B cell (primary cell): ENCODE results near the gene TMED7. TPM values are rescaled to one million over a fixed set of nuclear protein-coding genes. Genes with fewer than 3 reads are reported as not detected.

ENCODE experiments used
- ATAC-seq: fragments of 200-7000 bp; cut with Tn5 transposase; one replicate; pipeline ENCODE4 v1.10.0; 2021; ENCODE audit warnings: low read depth, mild to moderate bottlenecking, moderate number of reproducible peaks, moderate library complexity
- CTCF ChIA-PET: fragments of 350-600 bp; sonication (Branson Sonifier 250); formaldehyde crosslinking; loops from one replicate; lab custom pipeline; 2021; ENCODE audit warnings: antibody characterized with exemption, inconsistent platforms; lab: Charles Lee
- POLR2A ChIA-PET: fragments of 350-600 bp; sonication (Branson Sonifier 250); formaldehyde crosslinking; loops from one replicate; lab custom pipeline; 2021; ENCODE audit warnings: antibody characterized with exemption; lab: Charles Lee
- DNase-seq: peaks from one replicate; pipeline ENCODE4 v3.0.0; 2013
- H2AFZ ChIP-seq: 2 replicates; pipeline ENCODE4 v1.6.1; 2012; ENCODE audit warnings: mild to moderate bottlenecking, low read depth, low read length; ENCODE audit not compliant: insufficient read depth, poor library complexity, severe bottlenecking
- H3K27ac ChIP-seq, 2 donors: 1 replicate in 1 of 2; 2 replicates in 1 of 2; pipeline ENCODE4 v1.5.1; 2012 to 2013; ENCODE audit warnings: low read length in 2 of 2, mild to moderate bottlenecking in 2 of 2, moderate library complexity in 1 of 2
- H3K27me3 ChIP-seq, 4 experiments: fragments of 200-600 bp in 1 of 4; sonication (generic) in 1 of 4; replicated peaks in 1 of 4; 1 replicate in 2 of 4; 2 replicates in 2 of 4; pipeline versions ENCODE4 v1.6.1 to v1.7.0; 2013 to 2016; ENCODE audit warnings: low read length in 3 of 4, mild to moderate bottlenecking in 2 of 4, mixed read lengths in 1 of 4, moderate library complexity in 1 of 4; ENCODE audit not compliant: insufficient read depth in 4 of 4, control insufficient read depth in 3 of 4; ENCODE audit errors: control extremely low read depth in 1 of 4
- H3K36me3 ChIP-seq, 2 experiments: replicated peaks in 1 of 2; 1 replicate in 1 of 2; 2 replicates in 1 of 2; pipeline versions ENCODE4 v1.6.1 to v1.7.1; 2013; ENCODE audit warnings: low read length in 1 of 2; ENCODE audit not compliant: insufficient read depth in 2 of 2, control insufficient read depth in 1 of 2; ENCODE audit errors: control extremely low read depth in 1 of 2, extremely low read depth in 1 of 2
- H3K4me1 ChIP-seq, 2 donors: fragments of 200-600 bp in 1 of 2; sonication (generic) in 1 of 2; 1 replicate in 1 of 2; 2 replicates in 1 of 2; pipeline versions ENCODE4 v1.5.1 to v1.6.1; 2013 to 2017; ENCODE audit warnings: low read length in 2 of 2; ENCODE audit not compliant: control insufficient read depth in 2 of 2, insufficient read depth in 2 of 2
- H3K4me2 ChIP-seq: replicated peaks from 2 replicates; pipeline ENCODE3; 2012; ENCODE audit warnings: mild to moderate bottlenecking, low read depth, low read length; ENCODE audit not compliant: poor library complexity, severe bottlenecking
- H3K4me3 ChIP-seq, 5 experiments: fragments of 200-600 bp in 1 of 5; sonication (generic) in 1 of 5; 1 replicate in 3 of 5; 2 replicates in 2 of 5; pipeline versions ENCODE4 v1.5.1 to v1.7.0; 2011 to 2016; ENCODE audit warnings: low read length in 4 of 5, mild to moderate bottlenecking in 4 of 5, low read depth in 2 of 5, control low read depth in 1 of 5, moderate library complexity in 1 of 5; ENCODE audit not compliant: insufficient read depth in 1 of 5; ENCODE audit errors: control extremely low read depth in 1 of 5, extremely low read depth in 1 of 5
- H3K79me2 ChIP-seq: fragments of 200-600 bp; sonication (generic); one replicate; pipeline ENCODE4 v1.6.0; 2016; ENCODE audit warnings: low read length; ENCODE audit not compliant: control insufficient read depth, insufficient read depth
- H3K9ac ChIP-seq: fragments of 200-600 bp; sonication (generic); 2 replicates; pipeline ENCODE4 v1.6.1; 2017; ENCODE audit warnings: mild to moderate bottlenecking, low read length, moderate library complexity
- H3K9me3 ChIP-seq, 3 donors: one replicate each; pipeline versions ENCODE4 v1.6.1 to v1.7.1; 2013; ENCODE audit warnings: low read length in 2 of 3; ENCODE audit not compliant: control insufficient read depth in 2 of 3, insufficient read depth in 1 of 3; ENCODE audit errors: control extremely low read depth in 1 of 3
- H4K20me1 ChIP-seq: 2 replicates; pipeline ENCODE4 v1.6.0; 2012; ENCODE audit warnings: mild to moderate bottlenecking, low read length; ENCODE audit not compliant: insufficient read depth, control insufficient read depth, poor library complexity, severe bottlenecking
- H3K27ac Mint-ChIP-seq: one replicate; pipeline ENCODE4 v1.8.0; 2021; ENCODE audit warnings: mixed read lengths
- H3K27me3 Mint-ChIP-seq: one replicate; pipeline ENCODE4 v1.8.0; 2021; ENCODE audit warnings: mixed read lengths
- H3K4me1 Mint-ChIP-seq: one replicate; pipeline ENCODE4 v1.8.0; 2021; ENCODE audit warnings: mixed read lengths
- H3K4me3 Mint-ChIP-seq: one replicate; pipeline ENCODE4 v1.8.0; 2021; ENCODE audit warnings: mixed read lengths
- H3K9me3 Mint-ChIP-seq: one replicate; pipeline ENCODE4 v1.8.0; 2022; ENCODE audit warnings: mixed read lengths; ENCODE audit not compliant: insufficient read depth
- EZH2 ChIP-seq: IDR thresholded peaks from 2 replicates; pipeline ENCODE4 v1.6.1; 2012; ENCODE audit warnings: borderline replicate concordance, low read depth, mild to moderate bottlenecking, moderate library complexity, low read length; ENCODE audit not compliant: insufficient read depth, poor library complexity, severe bottlenecking
- WGBS: methylation state at CpG from one replicate; pipeline ENCODE4 v1.1.5; 2013; ENCODE audit warnings: missing lambda C conversion rate; ENCODE audit not compliant: insufficient coverage; 5-methylcytosine and 5-hydroxymethylcytosine counted together
- intact Hi-C: fragments of 100-400 bp; cut with micrococcal nuclease; formaldehyde crosslinking; loops from one replicate; pipeline ENCODE4 v1.10.0; 2022
- polyA plus RNA-seq: library from polyadenylated mRNA; depleted of rRNA; stranded (reverse); fragments of >200 nt; gene quantifications from 2 replicates; pipeline ENCODE4 v1.2.3, GENCODE V29; 2012
- total RNA-seq, 2 donors: library from RNA; stranded (reverse); fragments of 120-200 nt in 1 of 2; gene quantifications; 1 replicate in 1 of 2; 2 replicates in 1 of 2; pipeline versions ENCODE4 v1.2.3 to v1.2.4, GENCODE V29; 2013 to 2022
- TF ChIP-seq, protein P1 (sequence below): fragments of 200-600 bp; IDR thresholded peaks from one replicate; pipeline ENCODE4 v1.8.0; 2022; ENCODE audit warnings: antibody characterized with exemption, mild to moderate bottlenecking

The TMED7 gene
- total and polyA plus RNA-seq, 2 donors (not counting 1 experiment from before 2014, with no cell fraction given), result 17.3 to 40.4 TPM

DNA sequence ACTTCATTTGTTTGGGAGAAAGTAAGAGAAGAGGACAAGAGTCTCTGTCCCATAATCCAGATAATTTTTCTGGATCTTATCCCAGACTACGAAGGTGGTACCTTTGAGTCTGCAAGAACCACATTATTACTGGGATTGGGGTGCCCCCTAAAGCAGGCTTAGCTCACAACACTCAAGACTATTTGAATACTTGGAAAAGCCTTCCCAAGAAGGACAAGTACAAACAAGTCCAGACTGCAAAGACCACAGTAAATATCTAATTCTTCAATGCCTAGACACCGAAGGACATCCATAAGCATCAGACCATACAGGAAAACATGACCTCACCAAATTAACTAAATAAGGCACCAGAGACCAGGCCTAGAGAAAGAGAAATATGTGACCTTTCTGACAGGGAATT, 40.2 kb upstream of the TMED7 start:
- TF ChIP-seq EZH2, result no peak
- TF ChIP-seq, protein P1, sequence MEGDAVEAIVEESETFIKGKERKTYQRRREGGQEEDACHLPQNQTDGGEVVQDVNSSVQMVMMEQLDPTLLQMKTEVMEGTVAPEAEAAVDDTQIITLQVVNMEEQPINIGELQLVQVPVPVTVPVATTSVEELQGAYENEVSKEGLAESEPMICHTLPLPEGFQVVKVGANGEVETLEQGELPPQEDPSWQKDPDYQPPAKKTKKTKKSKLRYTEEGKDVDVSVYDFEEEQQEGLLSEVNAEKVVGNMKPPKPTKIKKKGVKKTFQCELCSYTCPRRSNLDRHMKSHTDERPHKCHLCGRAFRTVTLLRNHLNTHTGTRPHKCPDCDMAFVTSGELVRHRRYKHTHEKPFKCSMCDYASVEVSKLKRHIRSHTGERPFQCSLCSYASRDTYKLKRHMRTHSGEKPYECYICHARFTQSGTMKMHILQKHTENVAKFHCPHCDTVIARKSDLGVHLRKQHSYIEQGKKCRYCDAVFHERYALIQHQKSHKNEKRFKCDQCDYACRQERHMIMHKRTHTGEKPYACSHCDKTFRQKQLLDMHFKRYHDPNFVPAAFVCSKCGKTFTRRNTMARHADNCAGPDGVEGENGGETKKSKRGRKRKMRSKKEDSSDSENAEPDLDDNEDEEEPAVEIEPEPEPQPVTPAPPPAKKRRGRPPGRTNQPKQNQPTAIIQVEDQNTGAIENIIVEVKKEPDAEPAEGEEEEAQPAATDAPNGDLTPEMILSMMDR, result no peak
- intact Hi-C loops, result no loop called here
- H3K27ac ChIP-seq, result no peak overlapping the region
- no peak overlapping the region for H3K4me2 ChIP-seq
- peaks cover 0 to 10% (median 3%) of the 10 kb centered on the region in 4 experiments for H3K27me3 ChIP-seq
- no peaks in the 10 kb centered on the region for H3K36me3 ChIP-seq
- H2AFZ ChIP-seq, result no peak overlapping the region
- no peak for ATAC-seq
- no peak overlapping the region for H3K4me3 Mint-ChIP-seq
- H3K9me3 ChIP-seq, result peaks cover 0 to 12% (median 2%) of the 10 kb centered on the region in 3 donors
- H3K27ac Mint-ChIP-seq, result no peak overlapping the region
- H3K4me1 ChIP-seq, result no peaks in the 10 kb centered on the region
- ChIA-PET POLR2A (no interaction called here), CTCF (no interaction called here)
- no peak overlapping the region for H3K9ac ChIP-seq
- H3K27me3 Mint-ChIP-seq, result peaks cover 34% of the 10 kb centered on the region
- WGBS, result 75% methylated on average over 2 of the region's 2 CpGs
- no peaks in the 10 kb centered on the region for H3K4me1 Mint-ChIP-seq
- H3K9me3 Mint-ChIP-seq, result peaks cover 16% of the 10 kb centered on the region
- H4K20me1 ChIP-seq, result no peaks in the 10 kb centered on the region
- H3K4me3 ChIP-seq, result no peak overlapping the region
- no peak for DNase-seq
- H3K79me2 ChIP-seq, result no peaks in the 10 kb centered on the region

DNA sequence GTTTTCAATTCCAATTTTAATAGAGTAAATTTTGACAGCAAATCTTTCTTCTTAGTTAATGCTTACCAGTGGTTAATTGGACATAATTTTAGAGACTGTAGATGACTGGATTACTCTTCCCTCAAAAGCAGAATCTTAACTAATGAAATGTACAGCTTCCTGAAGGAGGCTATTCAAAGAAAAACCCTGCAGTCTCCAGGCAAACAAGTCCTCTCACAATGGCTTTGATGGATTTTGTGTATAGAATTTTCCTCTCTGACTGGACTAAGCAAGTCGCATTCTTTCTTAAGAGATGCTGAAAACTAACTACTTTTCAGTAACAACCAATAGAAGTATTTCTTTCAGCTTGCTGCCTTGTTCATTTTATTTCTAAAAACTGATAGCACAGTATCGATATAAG, 35.7 kb upstream of the TMED7 start:
- H3K9ac ChIP-seq, result no peak overlapping the region
- POLR2A ChIA-PET, result no interaction called here
- no peak overlapping the region for H3K4me2 ChIP-seq
- H3K4me1 Mint-ChIP-seq, result no peaks in the 10 kb centered on the region
- no peak overlapping the region for H3K4me3 Mint-ChIP-seq
- CTCF ChIA-PET, result no interaction called here
- H3K4me1 ChIP-seq, result no peaks in the 10 kb centered on the region
- H3K9me3 Mint-ChIP-seq, result peaks cover 9% of the 10 kb centered on the region
- H3K27ac ChIP-seq, result no peak overlapping the region
- no peaks in the 10 kb centered on the region for H3K36me3 ChIP-seq
- no peaks in the 10 kb centered on the region for H4K20me1 ChIP-seq
- peaks cover 0 to 5% (median 0%) of the 10 kb centered on the region in 3 donors for H3K9me3 ChIP-seq
- H2AFZ ChIP-seq, result no peak overlapping the region
- no peak for TF ChIP-seq EZH2
- peaks cover 0 to 13% (median 5%) of the 10 kb centered on the region in 4 experiments for H3K27me3 ChIP-seq
- H3K79me2 ChIP-seq, result no peaks in the 10 kb centered on the region
- H3K27ac Mint-ChIP-seq, result no peak overlapping the region
- no peak for DNase-seq
- intact Hi-C loops, result no loop called here
- no peak for ATAC-seq
- no CpG with 5 or more reads among the region's 2 CpGs for WGBS
- no peak overlapping the region for H3K4me3 ChIP-seq
- peaks cover 34% of the 10 kb centered on the region for H3K27me3 Mint-ChIP-seq
